SK-N-SH treated with all-trans-retinoic acid at 6 μM for 48 hours (cell line): ENCODE results near the gene DLK1.

ENCODE experiments used
- BACH2 ChIP-seq: fragments of 250-450 bp; sonication (Bioruptor Pico); IDR thresholded peaks from 2 replicates; pipeline ENCODE4 v1.9.0; 2021; ENCODE audit warnings: mild to moderate bottlenecking, borderline replicate concordance
- CSDC2 ChIP-seq: fragments of 250-450 bp; sonication (Bioruptor Pico); IDR thresholded peaks from 2 replicates; pipeline ENCODE4 v1.5.0; 2020; ENCODE audit warnings: mild to moderate bottlenecking, moderate library complexity
- SNAI2 ChIP-seq: fragments of 250-450 bp; sonication (Bioruptor Pico); IDR thresholded peaks from 2 replicates; pipeline ENCODE4 v1.5.0; 2020; ENCODE audit warnings: mild to moderate bottlenecking, moderate library complexity
- TOX ChIP-seq: fragments of 250-450 bp; sonication (Bioruptor Pico); IDR thresholded peaks from 2 replicates; pipeline ENCODE4 v1.8.0; 2021; ENCODE audit warnings: mild to moderate bottlenecking, moderate library complexity, borderline replicate concordance
- ZNF565 ChIP-seq: fragments of 450-650 bp; formaldehyde crosslinking; conservative IDR thresholded peaks from 2 replicates; pipeline ENCODE4 v1.5.0; 2020; ENCODE audit warnings: low read depth, mild to moderate bottlenecking, moderate library complexity
- TF ChIP-seq, protein P1 (sequence below): fragments of 250-450 bp; sonication (Bioruptor Pico); IDR thresholded peaks from 2 replicates; pipeline ENCODE4 v1.5.1; 2020; ENCODE audit warnings: low read depth, mild to moderate bottlenecking, moderate library complexity
- TF ChIP-seq, protein P2 (sequence below): fragments of 250-450 bp; sonication (Bioruptor Pico); IDR thresholded peaks from 2 replicates; pipeline ENCODE4 v1.8.0; 2021; ENCODE audit warnings: low read depth, mild to moderate bottlenecking, moderate library complexity, borderline replicate concordance
- TF ChIP-seq, protein P3 (sequence below): fragments of 250-450 bp; sonication (Bioruptor Pico); IDR thresholded peaks from 2 replicates; pipeline ENCODE4 v1.5.1; 2021; ENCODE audit warnings: mild to moderate bottlenecking, moderate library complexity
- TF ChIP-seq, protein P4 (sequence below): fragments of 250-450 bp; sonication (Bioruptor Pico); IDR thresholded peaks from 2 replicates; pipeline ENCODE4 v1.8.0; 2020; ENCODE audit warnings: mild to moderate bottlenecking, moderate library complexity, borderline replicate concordance

GRCh38 chr14:100747021-100747586 is 20.4 kb downstream of the DLK1 start:
- no peak for TF ChIP-seq TOX (CRISPR knock-in tag)
- no peak for TF ChIP-seq SNAI2 (CRISPR knock-in tag)
- TF ChIP-seq, protein P1, sequence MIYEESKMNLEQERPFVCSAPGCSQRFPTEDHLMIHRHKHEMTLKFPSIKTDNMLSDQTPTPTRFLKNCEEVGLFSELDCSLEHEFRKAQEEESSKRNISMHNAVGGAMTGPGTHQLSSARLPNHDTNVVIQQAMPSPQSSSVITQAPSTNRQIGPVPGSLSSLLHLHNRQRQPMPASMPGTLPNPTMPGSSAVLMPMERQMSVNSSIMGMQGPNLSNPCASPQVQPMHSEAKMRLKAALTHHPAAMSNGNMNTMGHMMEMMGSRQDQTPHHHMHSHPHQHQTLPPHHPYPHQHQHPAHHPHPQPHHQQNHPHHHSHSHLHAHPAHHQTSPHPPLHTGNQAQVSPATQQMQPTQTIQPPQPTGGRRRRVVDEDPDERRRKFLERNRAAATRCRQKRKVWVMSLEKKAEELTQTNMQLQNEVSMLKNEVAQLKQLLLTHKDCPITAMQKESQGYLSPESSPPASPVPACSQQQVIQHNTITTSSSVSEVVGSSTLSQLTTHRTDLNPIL (CRISPR knock-in tag), result no peak
- TF ChIP-seq CSDC2, result no peak
- TF ChIP-seq, protein P2, sequence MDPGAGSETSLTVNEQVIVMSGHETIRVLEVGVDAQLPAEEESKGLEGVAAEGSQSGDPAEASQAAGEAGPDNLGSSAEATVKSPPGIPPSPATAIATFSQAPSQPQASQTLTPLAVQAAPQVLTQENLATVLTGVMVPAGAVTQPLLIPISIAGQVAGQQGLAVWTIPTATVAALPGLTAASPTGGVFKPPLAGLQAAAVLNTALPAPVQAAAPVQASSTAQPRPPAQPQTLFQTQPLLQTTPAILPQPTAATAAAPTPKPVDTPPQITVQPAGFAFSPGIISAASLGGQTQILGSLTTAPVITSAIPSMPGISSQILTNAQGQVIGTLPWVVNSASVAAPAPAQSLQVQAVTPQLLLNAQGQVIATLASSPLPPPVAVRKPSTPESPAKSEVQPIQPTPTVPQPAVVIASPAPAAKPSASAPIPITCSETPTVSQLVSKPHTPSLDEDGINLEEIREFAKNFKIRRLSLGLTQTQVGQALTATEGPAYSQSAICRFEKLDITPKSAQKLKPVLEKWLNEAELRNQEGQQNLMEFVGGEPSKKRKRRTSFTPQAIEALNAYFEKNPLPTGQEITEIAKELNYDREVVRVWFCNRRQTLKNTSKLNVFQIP (CRISPR knock-in tag), result no peak
- no peak for TF ChIP-seq ZNF565
- TF ChIP-seq, protein P3, sequence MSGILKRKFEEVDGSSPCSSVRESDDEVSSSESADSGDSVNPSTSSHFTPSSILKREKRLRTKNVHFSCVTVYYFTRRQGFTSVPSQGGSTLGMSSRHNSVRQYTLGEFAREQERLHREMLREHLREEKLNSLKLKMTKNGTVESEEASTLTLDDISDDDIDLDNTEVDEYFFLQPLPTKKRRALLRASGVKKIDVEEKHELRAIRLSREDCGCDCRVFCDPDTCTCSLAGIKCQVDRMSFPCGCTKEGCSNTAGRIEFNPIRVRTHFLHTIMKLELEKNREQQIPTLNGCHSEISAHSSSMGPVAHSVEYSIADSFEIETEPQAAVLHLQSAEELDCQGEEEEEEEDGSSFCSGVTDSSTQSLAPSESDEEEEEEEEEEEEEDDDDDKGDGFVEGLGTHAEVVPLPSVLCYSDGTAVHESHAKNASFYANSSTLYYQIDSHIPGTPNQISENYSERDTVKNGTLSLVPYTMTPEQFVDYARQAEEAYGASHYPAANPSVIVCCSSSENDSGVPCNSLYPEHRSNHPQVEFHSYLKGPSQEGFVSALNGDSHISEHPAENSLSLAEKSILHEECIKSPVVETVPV (CRISPR knock-in tag), result no peak
- TF ChIP-seq, protein P4, sequence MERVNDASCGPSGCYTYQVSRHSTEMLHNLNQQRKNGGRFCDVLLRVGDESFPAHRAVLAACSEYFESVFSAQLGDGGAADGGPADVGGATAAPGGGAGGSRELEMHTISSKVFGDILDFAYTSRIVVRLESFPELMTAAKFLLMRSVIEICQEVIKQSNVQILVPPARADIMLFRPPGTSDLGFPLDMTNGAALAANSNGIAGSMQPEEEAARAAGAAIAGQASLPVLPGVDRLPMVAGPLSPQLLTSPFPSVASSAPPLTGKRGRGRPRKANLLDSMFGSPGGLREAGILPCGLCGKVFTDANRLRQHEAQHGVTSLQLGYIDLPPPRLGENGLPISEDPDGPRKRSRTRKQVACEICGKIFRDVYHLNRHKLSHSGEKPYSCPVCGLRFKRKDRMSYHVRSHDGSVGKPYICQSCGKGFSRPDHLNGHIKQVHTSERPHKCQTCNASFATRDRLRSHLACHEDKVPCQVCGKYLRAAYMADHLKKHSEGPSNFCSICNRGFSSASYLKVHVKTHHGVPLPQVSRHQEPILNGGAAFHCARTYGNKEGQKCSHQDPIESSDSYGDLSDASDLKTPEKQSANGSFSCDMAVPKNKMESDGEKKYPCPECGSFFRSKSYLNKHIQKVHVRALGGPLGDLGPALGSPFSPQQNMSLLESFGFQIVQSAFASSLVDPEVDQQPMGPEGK (CRISPR knock-in tag), result no peak
- TF ChIP-seq BACH2 (CRISPR knock-in tag), result no peak
